Astrocyte of the cerebellum (primary cell): ENCODE data around the gene CEACAM8.
"Not testable (repeated sequence)": the region's sequence is repeated elsewhere in the genome, so short reads cannot be mapped to it uniquely, and the experiment has no call there.

Experiments used
- DNase-seq: peaks from one replicate; pipeline ENCODE4 v3.0.0-alpha.2; 2011; ENCODE audit warnings: low read depth
- H3K4me3 ChIP-seq: 2 replicates; pipeline ENCODE4 v1.5.1; 2011; ENCODE audit warnings: mild to moderate bottlenecking, low read depth, low read length, moderate library complexity
- in situ Hi-C: cut with HindIII; loops from 2 replicates; pipeline ENCODE4 v1.10.0; 2017; ENCODE audit warnings: low sequenced_read_pairs
- TF ChIP-seq, protein P1 (sequence below): IDR thresholded peaks from 2 replicates; pipeline ENCODE4 v1.5.1; 2012; ENCODE audit warnings: low read length, low read depth, moderate library complexity, mild to moderate bottlenecking; ENCODE audit errors: missing control alignments

CEACAM8 gene

GRCh38 chr19:42561512-42561911 lies 33.2 kb downstream of the CEACAM8 start:
- no peak overlapping the region for H3K4me3 ChIP-seq
- TF ChIP-seq, protein P1, sequence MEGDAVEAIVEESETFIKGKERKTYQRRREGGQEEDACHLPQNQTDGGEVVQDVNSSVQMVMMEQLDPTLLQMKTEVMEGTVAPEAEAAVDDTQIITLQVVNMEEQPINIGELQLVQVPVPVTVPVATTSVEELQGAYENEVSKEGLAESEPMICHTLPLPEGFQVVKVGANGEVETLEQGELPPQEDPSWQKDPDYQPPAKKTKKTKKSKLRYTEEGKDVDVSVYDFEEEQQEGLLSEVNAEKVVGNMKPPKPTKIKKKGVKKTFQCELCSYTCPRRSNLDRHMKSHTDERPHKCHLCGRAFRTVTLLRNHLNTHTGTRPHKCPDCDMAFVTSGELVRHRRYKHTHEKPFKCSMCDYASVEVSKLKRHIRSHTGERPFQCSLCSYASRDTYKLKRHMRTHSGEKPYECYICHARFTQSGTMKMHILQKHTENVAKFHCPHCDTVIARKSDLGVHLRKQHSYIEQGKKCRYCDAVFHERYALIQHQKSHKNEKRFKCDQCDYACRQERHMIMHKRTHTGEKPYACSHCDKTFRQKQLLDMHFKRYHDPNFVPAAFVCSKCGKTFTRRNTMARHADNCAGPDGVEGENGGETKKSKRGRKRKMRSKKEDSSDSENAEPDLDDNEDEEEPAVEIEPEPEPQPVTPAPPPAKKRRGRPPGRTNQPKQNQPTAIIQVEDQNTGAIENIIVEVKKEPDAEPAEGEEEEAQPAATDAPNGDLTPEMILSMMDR = no peak
- no peak for DNase-seq
- in situ Hi-C loops = no loop called here

DNA sequence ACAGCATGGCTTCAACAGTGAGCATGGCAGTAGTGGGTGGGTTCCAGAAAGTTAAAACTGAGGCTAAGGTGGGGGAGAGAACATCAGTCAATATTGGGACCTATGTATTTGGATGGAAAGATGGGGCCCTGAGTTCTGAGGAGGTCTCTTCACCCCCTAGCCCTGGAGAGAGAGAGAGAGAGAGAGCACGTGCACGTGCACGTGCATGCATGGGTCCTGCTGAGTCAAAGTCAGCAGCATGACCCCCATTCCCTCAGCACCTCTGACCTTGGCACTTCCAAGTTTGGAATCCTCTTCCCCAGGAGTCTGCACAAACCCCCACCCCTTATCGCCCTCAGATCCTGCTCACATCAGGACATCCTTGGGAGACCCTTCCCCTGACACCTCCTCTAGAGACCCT lies 34.0 kb downstream of the CEACAM8 start:
- no peak for DNase-seq
- no peak overlapping the region for H3K4me3 ChIP-seq
- in situ Hi-C loops = no loop called here
- TF ChIP-seq, protein P1 = no peak

DNA sequence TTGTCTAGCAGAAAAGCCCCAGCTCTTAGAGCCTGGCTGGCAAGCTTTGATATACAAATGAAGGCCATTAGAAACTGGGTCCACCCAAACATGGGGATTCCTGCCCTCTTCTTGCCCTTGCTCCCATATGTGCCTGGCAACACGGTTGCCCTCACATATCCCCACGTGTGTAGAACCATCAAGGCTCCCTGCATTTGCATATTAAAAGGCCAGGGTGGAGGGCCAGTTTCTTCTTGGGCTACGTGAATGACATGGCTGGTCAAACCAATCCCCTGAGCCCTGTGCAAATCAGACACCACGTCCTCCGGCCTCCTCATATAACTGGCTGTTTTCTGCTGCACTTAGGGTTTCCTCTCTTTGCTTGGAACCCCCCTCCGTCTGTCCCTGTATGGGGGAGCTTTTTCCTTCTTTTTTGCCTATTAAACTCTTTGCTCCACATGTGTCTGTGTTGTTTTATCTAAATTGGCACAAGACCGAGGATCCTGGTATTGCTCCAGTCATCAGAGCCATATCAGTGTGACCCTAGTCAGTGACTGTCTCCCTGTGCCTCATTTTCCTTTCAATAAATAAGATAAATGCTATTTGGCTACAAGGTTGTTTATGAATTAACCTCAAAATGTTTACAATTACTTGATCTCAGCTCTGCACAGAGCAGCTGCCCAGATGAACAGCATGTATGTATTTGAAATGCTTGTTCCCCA lies 36.1 kb downstream of the CEACAM8 start:
- TF ChIP-seq, protein P1 = no peak
- DNase-seq = no peak
- in situ Hi-C loops = no loop called here
- H3K4me3 ChIP-seq = no peak overlapping the region

- H3K4me3 ChIP-seq, DNase-seq, in situ Hi-C loops: not testable (repeated sequence)
Measured at GRCh38 chr19:42557386-42557871, 37.3 kb downstream of the CEACAM8 start.

DNA sequence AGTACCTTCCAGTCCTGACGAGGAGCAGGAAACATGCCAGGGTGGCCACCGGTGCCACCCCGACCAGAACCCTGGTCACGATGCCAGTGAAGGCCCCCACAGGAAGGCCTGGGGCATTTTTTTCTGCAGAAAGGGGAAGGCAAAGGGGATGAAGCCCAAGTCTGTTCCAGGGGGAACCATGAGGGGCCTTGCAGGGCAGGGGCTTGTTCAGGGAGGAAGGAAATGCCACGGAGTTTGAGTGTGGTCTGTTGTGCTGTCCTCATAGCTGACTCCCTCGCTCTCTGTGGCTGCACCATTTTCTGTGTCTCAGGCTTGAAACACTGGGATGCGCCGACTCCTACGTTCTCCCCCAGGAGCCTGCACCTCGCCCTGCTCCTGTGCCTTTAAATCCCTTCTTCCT lies 38.9 kb downstream of the CEACAM8 start:
- TF ChIP-seq, protein P1 = no peak
- in situ Hi-C loops = no loop called here
- no peak overlapping the region for H3K4me3 ChIP-seq
- DNase-seq = no peak

DNA sequence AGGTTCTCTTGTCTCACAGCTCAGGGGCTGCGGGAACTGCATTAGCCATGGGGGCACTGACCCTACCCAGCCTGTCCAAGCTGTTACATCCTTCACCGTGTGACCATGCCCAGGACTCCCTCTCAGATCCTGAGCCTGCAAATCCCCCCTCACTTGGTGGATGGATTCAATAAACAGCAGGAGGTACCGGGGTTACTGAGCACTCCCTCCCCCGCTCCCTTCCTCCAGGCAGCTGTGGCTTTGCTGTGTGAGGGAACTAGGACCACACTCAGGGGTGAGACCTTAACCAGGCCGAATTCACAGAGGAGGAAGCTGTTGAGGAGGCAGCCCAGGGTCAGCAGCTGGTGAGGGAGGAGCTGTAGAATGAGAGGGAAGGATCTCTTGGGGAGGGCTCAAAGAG lies 39.4 kb downstream of the CEACAM8 start:
- no peak overlapping the region for H3K4me3 ChIP-seq
- in situ Hi-C loops = no loop called here
- no peak for DNase-seq
- TF ChIP-seq, protein P1 = no peak

- TF ChIP-seq, protein P1 = no peak
- no peak overlapping the region for H3K4me3 ChIP-seq
- no peak for DNase-seq
- in situ Hi-C loops = no loop called here
Measured at GRCh38 chr19:42554046-42554575, 40.6 kb downstream of the CEACAM8 start.
